NCI-H345 treated with DMSO at 0.1 percent for 48 hours (cell line): Measurements from ENCODE around the gene CXCR6.

Source experiments
- DNase-seq: peaks from one replicate; lab custom pipeline; 2025; ENCODE audit not compliant: unreplicated experiment; lab: John Stamatoyannopoulos, UW

The CXCR6 gene

DNA sequence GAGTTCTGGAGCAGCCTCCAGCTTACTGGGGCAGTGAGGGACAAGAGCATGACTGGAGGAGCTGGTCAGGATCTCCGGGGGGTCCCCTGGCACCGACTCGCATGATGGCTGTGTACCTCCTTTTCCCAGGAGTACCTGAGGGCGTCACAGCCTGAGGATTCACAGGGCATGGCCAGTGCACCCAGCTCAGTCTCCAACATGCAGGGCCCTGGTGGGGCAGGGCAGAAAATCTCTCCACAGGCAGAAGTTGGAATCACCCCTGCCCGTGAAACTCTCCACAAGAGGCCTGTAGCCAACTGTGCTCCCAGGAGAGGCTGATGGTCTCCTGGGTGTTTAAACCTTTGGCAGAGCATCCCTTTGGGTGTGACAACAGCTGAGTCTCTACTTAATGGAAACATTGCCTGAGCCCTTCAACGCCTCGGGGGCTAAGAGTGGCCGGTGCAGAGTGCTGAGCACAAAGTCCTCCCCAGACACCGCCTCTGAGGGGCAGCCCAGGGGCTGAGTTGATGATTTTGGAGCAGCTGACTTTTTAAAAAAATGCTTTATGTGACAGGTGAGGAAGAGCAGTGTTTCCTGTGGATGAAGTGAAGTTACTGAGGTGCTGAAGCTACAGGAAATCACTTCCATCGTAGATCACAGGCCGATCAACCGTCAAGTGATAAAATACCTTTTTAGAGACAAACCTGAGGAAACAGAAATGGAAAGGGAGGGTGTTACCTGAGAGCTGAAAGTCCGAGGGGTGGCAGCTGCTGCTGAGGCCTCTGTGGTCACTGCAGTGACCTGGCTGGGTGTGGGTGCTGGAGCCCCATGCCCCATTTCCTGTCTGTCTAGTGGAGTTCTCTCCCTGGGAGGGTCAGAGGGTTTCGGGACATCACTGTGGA, 21.9 kb upstream of the CXCR6 start:
- DNase-seq: no peak

DNA sequence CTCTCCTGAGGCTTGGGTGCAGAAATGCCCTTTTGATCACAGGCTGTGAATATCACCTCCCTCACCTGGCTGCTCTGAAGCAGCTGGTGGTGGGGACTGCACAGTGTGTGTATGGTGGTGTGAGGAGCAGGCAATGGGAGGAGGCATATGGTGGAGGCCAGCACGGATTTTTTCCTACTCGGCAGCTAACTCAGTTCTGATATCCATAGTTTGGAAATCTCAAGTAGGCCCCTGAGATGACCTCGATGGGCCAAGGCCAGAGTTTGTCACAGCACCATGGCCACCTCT, 21.3 kb upstream of the CXCR6 start:
- no peak for DNase-seq

GRCh38 chr3:45922950-45923590, 20.2 kb upstream of the CXCR6 start:
- DNase-seq: no peak

- DNase-seq: no peak
These were observed 19.5 kb upstream of the CXCR6 start for GRCh38 chr3:45923755-45924154.

- no peak for DNase-seq
These were observed 15.4 kb upstream of the CXCR6 start for GRCh38 chr3:45927881-45928280.

DNA sequence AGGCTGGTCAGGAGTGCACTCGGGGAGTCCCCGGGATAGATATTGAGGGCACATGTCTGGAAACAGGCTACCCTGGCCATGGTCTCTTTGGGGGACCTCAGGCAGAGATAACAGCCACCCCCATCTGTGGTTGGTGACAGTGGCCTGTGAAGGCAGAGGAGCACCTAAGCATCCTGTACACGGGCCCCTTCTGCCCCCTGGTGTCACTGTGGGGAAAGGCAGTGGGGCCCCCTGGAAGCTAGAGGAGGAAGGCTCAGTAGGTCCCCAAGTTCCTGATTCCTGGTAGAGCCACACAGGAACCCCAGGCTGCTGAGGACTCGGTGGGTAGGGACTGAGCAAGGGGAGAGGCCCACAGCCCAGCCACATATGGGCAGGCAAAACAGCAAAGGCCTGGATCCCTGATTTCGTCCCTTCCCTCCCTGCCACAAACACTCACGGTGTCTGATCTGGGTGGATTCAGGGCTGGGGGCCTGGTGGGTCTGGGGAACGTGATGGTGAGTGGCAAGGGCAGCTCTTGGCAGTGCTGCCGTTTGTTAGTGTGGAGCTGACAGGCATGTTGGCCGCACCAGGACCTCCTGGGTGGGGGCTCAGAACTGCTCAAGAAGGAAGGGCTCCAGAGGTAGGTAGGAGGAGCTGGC, 14.1 kb upstream of the CXCR6 start:
- peak; percentile 10 for DNase-seq

GRCh38 chr3:45931496-45931895, 11.8 kb upstream of the CXCR6 start:
- DNase-seq: no peak

DNA sequence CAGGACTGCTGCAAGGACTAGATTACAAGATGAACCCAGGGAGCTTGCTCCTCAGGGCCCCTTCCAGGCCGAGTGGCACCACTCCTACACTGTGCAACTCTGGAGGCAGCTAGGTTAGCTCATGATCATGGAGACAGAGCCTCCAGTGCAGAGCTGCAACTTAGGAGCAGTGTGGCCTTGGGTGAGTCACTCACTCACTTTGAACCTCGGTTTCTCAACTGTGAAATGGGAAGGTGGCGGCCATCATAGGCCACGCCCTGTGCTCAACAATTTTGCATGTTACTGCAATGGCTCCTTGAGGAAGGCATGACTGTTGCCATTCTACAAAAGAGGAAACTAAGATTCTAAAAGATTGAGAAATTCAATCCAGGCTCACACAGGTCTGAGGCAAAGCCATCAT, 11.2 kb upstream of the CXCR6 start:
- no peak for DNase-seq

DNA sequence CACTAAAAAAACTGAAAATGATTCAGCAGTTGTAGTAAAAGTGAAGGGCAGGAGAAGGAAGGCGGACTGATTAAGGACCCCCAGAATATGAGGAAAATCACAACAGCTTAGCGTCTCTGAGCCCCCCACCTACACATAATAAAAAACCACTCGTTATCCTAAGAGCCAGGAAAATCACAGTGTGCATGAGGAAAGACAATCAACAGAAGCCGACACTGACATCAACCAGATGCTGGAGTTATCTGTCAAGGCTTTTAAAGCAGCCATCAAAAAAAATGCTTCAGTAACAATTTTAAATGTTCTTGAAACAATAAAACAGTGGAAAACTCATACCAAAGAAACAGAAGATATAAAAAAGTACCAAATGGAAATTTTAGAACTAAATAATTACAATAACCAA, 9.7 kb upstream of the CXCR6 start:
- DNase-seq: no peak

DNA sequence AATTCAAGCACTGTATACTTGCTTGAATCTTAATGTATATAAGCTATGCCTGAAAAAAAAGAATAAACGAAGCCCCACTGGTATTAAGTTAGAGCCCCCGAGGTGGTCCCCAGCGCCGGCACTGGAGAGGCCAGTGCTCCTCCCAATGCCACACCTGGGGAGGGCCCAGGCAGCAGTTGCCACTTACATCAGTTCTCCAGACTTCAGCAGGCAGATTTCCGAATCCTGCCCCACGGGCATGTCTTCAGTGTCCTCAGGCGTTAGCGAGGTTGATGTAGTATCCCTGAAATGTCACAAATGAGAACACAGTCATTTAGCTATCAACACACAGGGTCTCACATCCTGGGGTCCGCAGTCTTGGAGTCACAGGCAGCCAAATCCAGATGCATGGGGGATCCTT, 7.0 kb upstream of the CXCR6 start:
- no peak for DNase-seq

DNA sequence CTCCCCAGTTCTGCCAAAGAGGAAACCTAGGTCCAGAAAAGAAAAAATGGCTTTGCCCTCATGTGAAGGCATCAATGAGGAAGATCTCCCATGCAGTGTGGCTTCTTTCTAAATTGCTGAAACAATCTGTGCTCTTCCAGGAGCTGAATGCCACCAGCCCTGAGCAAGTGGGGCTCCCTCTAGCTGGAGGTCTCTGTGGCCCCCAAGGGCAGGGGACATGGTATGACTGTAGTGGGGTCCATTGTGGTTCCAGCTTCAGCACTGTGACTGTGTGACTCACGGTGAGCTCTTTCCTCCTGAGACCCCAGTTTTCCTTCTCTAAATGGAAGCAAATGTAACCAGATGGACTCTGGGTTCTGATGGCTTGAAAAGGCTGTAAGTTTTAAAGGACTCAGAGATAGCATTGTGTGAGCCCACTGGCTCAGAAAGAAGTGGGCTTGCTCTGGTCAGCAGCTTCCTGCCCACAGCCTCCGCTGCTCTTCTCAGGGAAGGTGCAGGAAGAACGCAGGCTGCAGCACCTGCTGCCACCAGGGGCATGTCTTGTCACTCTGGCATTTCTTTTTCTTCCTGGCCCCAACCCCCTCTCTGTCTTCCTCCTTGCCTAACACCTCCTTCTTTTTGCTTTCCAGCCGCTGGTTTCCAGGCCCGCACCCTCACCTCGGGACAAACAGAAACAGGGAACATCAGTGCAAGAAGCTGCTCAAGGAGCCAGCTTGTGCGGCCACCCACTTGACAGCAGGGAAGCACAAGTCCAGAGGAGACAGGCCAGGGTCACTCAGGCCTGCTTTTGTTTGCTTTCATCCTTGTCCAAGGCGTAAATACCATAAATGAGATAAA, 5.8 kb upstream of the CXCR6 start:
- no peak for DNase-seq

- DNase-seq: no peak
These were observed 5.2 kb upstream of the CXCR6 start for GRCh38 chr3:45938043-45938435.

GRCh38 chr3:45938864-45939263, 4.4 kb upstream of the CXCR6 start:
- DNase-seq: peak; percentile 44

DNA sequence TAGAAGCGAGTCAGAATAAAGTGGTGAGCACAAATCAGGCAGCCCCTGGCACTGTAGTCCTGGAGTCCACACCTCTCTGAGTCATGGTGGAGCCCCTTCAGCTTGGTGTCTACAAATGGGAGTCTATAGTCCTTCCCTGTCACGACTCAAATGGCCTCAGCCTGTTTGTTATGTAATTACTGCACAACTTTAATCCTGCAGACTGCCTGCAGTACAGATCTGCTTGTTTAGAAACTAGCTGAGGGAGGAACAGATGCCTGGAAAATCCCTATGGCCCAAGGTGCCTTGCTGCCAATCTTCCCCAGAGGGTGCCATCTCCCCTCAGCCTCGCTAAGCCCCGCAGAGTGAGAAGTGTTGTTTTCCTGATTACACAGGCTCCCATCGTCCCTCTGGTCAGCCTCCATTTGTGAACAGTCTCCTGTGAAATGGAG, 3.9 kb upstream of the CXCR6 start:
- no peak for DNase-seq

DNA sequence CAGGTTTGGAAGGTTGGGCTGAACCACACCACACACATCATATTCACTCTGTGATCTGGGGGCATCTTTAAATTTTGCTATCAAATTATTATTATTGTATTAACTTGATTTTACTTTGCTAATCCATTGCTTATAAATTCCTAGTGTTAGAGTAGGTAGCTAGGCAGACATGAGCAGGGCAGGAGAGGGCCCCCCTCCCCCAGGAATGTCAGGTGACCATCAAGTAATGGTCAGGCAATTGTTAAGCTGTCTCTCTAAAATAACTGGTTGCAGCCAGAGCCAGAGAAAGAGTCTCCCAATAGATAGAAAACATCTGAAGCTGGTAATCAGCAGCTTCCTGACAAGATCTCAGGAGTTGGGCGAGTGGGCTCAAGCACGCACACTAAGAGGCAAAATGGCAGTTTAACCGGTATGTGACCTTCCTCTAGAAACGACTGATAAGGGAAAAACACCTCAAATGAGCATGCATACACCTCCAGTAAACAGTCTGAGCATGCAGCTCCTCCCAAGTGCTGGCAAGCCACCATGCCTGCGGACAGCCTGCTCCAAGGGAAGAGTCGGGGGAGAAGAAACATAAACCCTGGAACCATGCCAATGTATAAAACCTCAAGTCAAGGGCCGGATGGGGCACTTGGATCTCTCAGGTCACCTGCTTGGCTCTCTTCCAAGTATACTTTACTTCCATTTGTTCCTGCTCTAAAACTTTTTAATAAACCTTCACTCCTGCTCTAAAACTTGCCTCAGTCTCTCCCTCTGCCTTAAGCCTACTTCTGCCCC, 3.1 kb upstream of the CXCR6 start:
- DNase-seq: no peak

DNA sequence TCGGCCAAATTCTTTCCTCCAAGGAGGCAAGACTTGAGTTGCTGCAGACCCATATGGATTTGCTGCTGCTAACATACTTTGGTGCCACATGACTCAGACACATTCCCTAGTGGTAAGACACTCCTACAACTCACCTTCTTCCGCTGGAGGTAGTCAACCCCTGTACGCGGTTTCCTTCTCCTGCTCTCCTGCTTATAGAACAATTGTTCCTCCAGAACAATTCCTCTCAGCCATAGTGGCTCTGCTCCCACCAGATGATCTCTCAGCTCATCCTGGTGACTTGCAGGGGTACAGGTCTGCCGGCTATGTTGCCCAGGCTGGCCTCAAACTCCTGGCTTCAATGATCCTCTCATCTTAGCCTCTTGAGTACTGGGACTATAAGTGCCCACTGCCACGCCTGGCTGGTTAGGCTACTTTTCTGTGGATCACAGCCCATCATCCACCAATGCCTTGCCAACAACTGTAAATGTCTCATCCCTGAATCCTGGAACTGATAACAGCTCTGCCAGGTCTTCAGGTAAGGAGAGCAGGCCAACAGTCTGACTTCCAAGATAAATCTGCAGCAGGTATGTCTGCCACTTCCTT, 2.4 kb upstream of the CXCR6 start:
- no peak for DNase-seq

DNA sequence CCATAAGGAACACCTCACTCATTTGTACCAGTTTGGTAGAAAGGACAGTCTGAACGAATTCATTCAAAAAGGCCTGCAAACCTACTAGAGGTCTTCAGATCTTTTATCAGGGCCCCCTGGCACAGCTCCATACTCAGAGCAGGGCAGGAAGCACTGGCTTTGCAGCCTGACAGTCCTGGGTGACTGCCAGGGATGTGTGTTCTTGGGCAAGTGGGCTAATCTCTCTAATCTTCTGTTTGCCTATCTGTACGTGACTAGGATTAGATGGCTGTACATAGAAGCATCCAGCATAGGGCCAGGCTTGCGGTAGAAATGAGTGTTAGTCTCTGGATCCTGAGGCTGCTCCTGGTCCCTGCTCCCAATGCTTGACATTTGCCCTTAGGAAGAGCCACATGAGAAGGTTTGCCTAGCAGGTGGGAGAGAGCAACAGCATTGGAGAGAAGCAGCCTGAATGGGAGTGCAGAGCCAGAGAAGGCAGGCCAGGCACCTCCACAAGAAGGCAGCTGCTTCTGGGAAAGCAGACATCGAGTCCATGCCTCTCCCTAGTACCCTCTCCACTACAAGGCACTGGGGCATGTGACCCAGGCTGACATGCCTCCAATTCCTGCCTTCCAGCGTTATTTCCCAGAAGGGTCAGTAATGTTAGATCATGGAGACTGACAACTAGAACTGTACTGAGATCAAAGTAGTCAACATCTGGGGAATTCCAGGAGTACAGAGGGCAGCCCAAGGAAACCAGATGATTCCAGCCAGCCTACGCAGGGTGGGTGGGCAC, 1.0 kb upstream of the CXCR6 start:
- DNase-seq: no peak

DNA sequence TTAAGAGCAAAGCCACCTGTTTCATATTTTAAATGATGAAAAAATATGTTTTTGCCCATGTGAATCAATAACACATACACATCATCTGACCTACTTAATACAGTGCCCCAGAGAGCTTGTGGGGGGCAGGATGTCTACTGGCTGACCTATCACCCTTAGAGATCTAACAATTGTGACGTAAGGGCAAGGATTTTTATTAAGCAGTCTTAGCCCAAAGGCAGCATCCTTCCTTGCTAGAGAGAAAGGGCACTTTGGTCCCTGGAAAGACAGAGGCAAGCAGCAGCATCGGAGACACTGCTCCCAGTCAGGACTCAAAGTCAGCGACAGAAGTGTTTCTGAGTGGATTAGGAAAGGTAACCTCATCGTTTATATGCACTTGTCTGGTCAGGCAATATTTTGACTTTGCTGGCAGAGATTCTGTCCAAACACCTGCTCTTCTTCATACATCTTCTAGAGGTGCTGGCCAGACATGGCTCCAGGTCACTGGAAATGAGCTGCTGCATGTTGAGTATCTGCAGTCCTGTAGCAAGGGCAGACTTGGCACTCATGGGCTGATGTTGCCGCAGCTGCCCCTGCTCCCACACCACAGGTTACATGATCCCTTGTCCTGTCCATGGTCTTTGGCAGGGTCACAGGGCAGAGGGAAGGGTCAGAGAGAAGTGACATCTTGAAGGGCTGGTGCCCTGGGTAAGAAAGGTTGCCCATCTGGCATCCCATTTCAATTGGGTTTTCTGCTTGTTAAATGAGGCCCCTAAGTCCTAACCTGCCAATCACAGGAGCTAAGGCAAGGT, 1.8 kb downstream of the CXCR6 start:
- no peak for DNase-seq

DNA sequence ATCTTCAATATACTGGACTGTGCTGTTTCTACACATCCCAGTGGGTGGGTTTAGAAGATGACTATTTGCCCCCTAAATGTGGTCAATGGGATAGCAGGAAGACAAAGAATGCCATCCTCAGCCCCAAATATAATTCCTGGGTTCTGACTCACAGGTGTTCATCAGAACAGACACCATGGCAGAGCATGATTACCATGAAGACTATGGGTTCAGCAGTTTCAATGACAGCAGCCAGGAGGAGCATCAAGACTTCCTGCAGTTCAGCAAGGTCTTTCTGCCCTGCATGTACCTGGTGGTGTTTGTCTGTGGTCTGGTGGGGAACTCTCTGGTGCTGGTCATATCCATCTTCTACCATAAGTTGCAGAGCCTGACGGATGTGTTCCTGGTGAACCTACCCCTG, 3.0 kb downstream of the CXCR6 start:
- no peak for DNase-seq
